Measurements from ENCODE around the gene RPL36A. TPM values are rescaled to one million over a fixed set of nuclear protein-coding genes. Genes with fewer than 3 reads are reported as not detected.

The RPL36A gene
- total and polyA plus RNA-seq, 2 donors: 2,714 to 3,361 TPM

- Histone ChIP-seq H3K4me3 (ENCODE audit: low read length in 2 of 2) (no peak overlapping the region), H3K9me3 (ENCODE audit: control insufficient read depth in 2 of 2, insufficient read depth in 1 of 2, low read length in 1 of 2) (no peaks in the 10 kb centered on the region), H3K4me1 (ENCODE audit: control insufficient read depth in 2 of 2, insufficient read depth in 2 of 2, low read length in 2 of 2) (no peaks in the 10 kb centered on the region), H3K36me3 (ENCODE audit: control insufficient read depth in 2 of 2, insufficient read depth in 2 of 2, low read length in 1 of 2) (no peaks in the 10 kb centered on the region), H3K27me3 (ENCODE audit: control insufficient read depth in 2 of 2, insufficient read depth in 1 of 2, low read length in 1 of 2) (no peaks in the 10 kb centered on the region), H3K27ac (ENCODE audit: low read depth in 1 of 2, low read length in 1 of 2) (no peak overlapping the region)
- no peak for DNase-seq (ENCODE audit: low read depth in 6 of 9, low spot score in 9 of 9)
- 97% methylated on average over 7 of the region's 7 CpGs for WGBS
Measured at GRCh38 chrX:101360390-101360789, 30.4 kb upstream of the RPL36A start.

- no peak for DNase-seq (ENCODE audit: low read depth in 6 of 9, low spot score in 9 of 9)
- WGBS: 94% methylated on average over 3 of the region's 3 CpGs
- Histone ChIP-seq H3K36me3 (ENCODE audit: control insufficient read depth in 2 of 2, insufficient read depth in 2 of 2, low read length in 1 of 2) (no peaks in the 10 kb centered on the region), H3K4me1 (ENCODE audit: control insufficient read depth in 2 of 2, insufficient read depth in 2 of 2, low read length in 2 of 2) (no peaks in the 10 kb centered on the region), H3K9me3 (ENCODE audit: control insufficient read depth in 2 of 2, insufficient read depth in 1 of 2, low read length in 1 of 2) (no peaks in the 10 kb centered on the region), H3K27ac (ENCODE audit: low read depth in 1 of 2, low read length in 1 of 2) (no peak overlapping the region), H3K4me3 (ENCODE audit: low read length in 2 of 2) (no peak overlapping the region), H3K27me3 (ENCODE audit: control insufficient read depth in 2 of 2, insufficient read depth in 1 of 2, low read length in 1 of 2) (no peaks in the 10 kb centered on the region)
Measured at GRCh38 chrX:101362116-101362515, 28.7 kb upstream of the RPL36A start.

DNA sequence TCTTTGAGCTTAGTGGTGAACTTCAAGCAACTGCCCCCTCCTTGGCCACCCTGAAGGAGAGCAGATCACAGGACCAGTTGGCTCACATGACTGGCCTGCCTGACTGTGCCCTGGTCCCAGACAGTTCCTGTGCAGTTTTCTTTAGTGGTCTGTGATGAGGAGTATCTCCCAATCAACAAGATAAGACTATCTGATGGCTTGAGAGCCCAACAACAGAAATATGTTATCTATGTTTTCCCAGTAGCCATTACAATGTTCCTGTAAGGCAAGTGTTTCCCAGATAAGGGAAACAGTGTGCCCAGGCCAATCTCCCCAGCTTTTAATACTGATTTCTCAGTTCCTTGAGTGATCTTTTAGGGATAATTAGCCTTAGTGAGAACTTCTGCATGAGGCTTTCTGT, 28.1 kb upstream of the RPL36A start:
- H3K4me1 ChIP-seq (ENCODE audit: control insufficient read depth in 2 of 2, insufficient read depth in 2 of 2, low read length in 2 of 2): no peaks in the 10 kb centered on the region
- no peaks in the 10 kb centered on the region for H3K9me3 ChIP-seq (ENCODE audit: control insufficient read depth in 2 of 2, insufficient read depth in 1 of 2, low read length in 1 of 2)
- H3K4me3 ChIP-seq (ENCODE audit: low read length in 2 of 2): no peak overlapping the region
- no peaks in the 10 kb centered on the region for H3K27me3 ChIP-seq (ENCODE audit: control insufficient read depth in 2 of 2, insufficient read depth in 1 of 2, low read length in 1 of 2)
- no peak overlapping the region for H3K27ac ChIP-seq (ENCODE audit: low read depth in 1 of 2, low read length in 1 of 2)
- no peak for DNase-seq (ENCODE audit: low read depth in 6 of 9, low spot score in 9 of 9)
- H3K36me3 ChIP-seq (ENCODE audit: control insufficient read depth in 2 of 2, insufficient read depth in 2 of 2, low read length in 1 of 2): no peaks in the 10 kb centered on the region

DNA sequence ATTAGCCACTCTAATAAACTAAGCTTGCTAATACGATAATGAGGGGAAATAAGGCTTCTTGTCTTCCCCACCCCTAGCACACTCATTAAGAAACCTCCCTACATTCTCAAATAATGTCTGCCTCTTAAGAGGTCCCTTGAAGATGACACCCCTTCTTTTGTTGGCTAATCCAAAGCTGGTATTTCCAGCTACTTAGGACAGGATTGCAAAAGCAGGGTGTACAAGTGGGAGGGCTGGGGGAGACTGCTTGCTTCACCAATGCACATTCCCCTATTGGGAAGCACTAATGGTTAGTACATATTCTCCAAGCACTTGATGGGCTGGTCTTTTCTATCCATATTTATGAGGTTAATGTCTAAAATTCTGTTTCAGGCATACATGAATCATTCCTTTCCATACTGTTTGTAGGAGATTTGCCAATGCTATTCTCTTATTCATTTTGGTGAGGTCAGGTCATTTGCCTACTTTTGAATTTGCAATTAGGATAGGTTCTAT, 25.5 kb upstream of the RPL36A start:
- H3K4me1 ChIP-seq (ENCODE audit: control insufficient read depth in 2 of 2, insufficient read depth in 2 of 2, low read length in 2 of 2): no peaks in the 10 kb centered on the region
- H3K4me3 ChIP-seq (ENCODE audit: low read length in 2 of 2): no peak overlapping the region
- 95% methylated on average over 1 of the region's 1 CpG for WGBS
- no peak overlapping the region for H3K27ac ChIP-seq (ENCODE audit: low read depth in 1 of 2, low read length in 1 of 2)
- H3K36me3 ChIP-seq (ENCODE audit: control insufficient read depth in 2 of 2, insufficient read depth in 2 of 2, low read length in 1 of 2): no peaks in the 10 kb centered on the region
- no peak for DNase-seq (ENCODE audit: low read depth in 6 of 9, low spot score in 9 of 9)
- no peaks in the 10 kb centered on the region for H3K27me3 ChIP-seq (ENCODE audit: control insufficient read depth in 2 of 2, insufficient read depth in 1 of 2, low read length in 1 of 2)
- no peaks in the 10 kb centered on the region for H3K9me3 ChIP-seq (ENCODE audit: control insufficient read depth in 2 of 2, insufficient read depth in 1 of 2, low read length in 1 of 2)

GRCh38 chrX:101368800-101369199, 22.0 kb upstream of the RPL36A start:
- Histone ChIP-seq H3K4me1 (ENCODE audit: control insufficient read depth in 2 of 2, insufficient read depth in 2 of 2, low read length in 2 of 2) (no peaks in the 10 kb centered on the region), H3K9me3 (ENCODE audit: control insufficient read depth in 2 of 2, insufficient read depth in 1 of 2, low read length in 1 of 2) (no peaks in the 10 kb centered on the region), H3K4me3 (ENCODE audit: low read length in 2 of 2) (no peak overlapping the region), H3K27me3 (ENCODE audit: control insufficient read depth in 2 of 2, insufficient read depth in 1 of 2, low read length in 1 of 2) (no peaks in the 10 kb centered on the region), H3K36me3 (ENCODE audit: control insufficient read depth in 2 of 2, insufficient read depth in 2 of 2, low read length in 1 of 2) (no peaks in the 10 kb centered on the region), H3K27ac (ENCODE audit: low read depth in 1 of 2, low read length in 1 of 2) (no peak overlapping the region)
- no peak for DNase-seq (ENCODE audit: low read depth in 6 of 9, low spot score in 9 of 9)

- 92% methylated on average over 6 of the region's 6 CpGs for WGBS
- H3K4me1 ChIP-seq (ENCODE audit: control insufficient read depth in 2 of 2, insufficient read depth in 2 of 2, low read length in 2 of 2): no peaks in the 10 kb centered on the region
- DNase-seq (ENCODE audit: low read depth in 6 of 9, low spot score in 9 of 9): no peak
- H3K27ac ChIP-seq (ENCODE audit: low read depth in 1 of 2, low read length in 1 of 2): no peak overlapping the region
- no peaks in the 10 kb centered on the region for H3K9me3 ChIP-seq (ENCODE audit: control insufficient read depth in 2 of 2, insufficient read depth in 1 of 2, low read length in 1 of 2)
- H3K4me3 ChIP-seq (ENCODE audit: low read length in 2 of 2): no peak overlapping the region
- H3K27me3 ChIP-seq (ENCODE audit: control insufficient read depth in 2 of 2, insufficient read depth in 1 of 2, low read length in 1 of 2): no peaks in the 10 kb centered on the region
- no peaks in the 10 kb centered on the region for H3K36me3 ChIP-seq (ENCODE audit: control insufficient read depth in 2 of 2, insufficient read depth in 2 of 2, low read length in 1 of 2)
Measured at GRCh38 chrX:101369687-101370086, 21.1 kb upstream of the RPL36A start.

DNA sequence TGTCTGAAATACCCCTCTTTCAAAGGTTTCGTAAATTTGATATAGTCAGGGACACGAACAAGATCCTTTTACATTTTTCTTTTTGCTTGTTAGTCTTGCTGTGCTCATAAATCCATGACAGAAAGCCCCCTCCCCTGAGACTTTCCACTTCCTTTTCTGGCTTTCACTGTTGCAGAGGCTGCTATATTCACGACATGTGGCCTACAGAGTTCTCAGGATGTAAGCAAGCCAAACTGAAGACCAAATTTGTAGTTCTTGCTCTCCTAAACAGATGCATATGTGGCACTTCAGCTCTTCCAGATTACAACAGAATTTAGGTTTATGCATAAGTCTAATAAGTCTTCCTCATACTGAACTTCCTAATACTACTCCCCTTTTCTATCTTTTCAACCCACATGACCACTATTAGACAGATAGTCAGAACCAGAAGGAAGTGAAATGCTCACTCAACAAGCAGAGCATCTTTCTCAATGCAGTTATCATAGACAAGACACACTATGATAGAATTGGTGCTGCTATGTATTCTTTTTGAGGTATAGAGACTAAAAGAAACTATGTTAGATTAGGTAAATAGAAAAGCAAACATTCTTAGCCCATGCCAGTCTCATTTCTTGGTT, 19.8 kb upstream of the RPL36A start:
- DNase-seq (ENCODE audit: low read depth in 6 of 9, low spot score in 9 of 9): no peak
- Histone ChIP-seq H3K4me1 (ENCODE audit: control insufficient read depth in 2 of 2, insufficient read depth in 2 of 2, low read length in 2 of 2) (no peaks in the 10 kb centered on the region), H3K36me3 (ENCODE audit: control insufficient read depth in 2 of 2, insufficient read depth in 2 of 2, low read length in 1 of 2) (no peaks in the 10 kb centered on the region), H3K27ac (ENCODE audit: low read depth in 1 of 2, low read length in 1 of 2) (no peak overlapping the region), H3K27me3 (ENCODE audit: control insufficient read depth in 2 of 2, insufficient read depth in 1 of 2, low read length in 1 of 2) (no peaks in the 10 kb centered on the region), H3K4me3 (ENCODE audit: low read length in 2 of 2) (no peak overlapping the region), H3K9me3 (ENCODE audit: control insufficient read depth in 2 of 2, insufficient read depth in 1 of 2, low read length in 1 of 2) (no peaks in the 10 kb centered on the region)
- 84% methylated on average over 3 of the region's 3 CpGs for WGBS

DNA sequence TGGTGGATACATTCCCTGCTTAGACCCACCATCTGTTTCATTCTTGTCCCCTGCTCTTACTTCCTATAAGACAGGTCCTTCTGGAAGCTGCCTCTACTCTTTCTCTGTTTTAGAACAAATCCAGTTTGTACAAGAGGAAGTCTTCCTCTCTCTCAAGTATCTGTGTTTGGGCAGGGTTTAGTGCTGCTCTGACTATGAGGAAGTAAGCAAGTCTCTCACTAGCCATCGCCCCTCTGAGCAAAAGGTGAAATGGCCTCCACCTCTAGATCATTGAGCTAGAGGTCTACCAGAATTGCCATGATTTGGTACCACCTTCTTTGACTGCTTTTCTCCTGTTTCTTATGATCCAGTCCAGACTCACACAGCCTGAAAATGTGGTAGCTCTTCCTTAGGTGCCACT, 13.3 kb upstream of the RPL36A start:
- no peak for DNase-seq (ENCODE audit: low read depth in 6 of 9, low spot score in 9 of 9)
- Histone ChIP-seq H3K4me3 (ENCODE audit: low read length in 2 of 2) (no peak overlapping the region), H3K9me3 (ENCODE audit: control insufficient read depth in 2 of 2, insufficient read depth in 1 of 2, low read length in 1 of 2) (no peaks in the 10 kb centered on the region), H3K27ac (ENCODE audit: low read depth in 1 of 2, low read length in 1 of 2) (no peak overlapping the region), H3K36me3 (ENCODE audit: control insufficient read depth in 2 of 2, insufficient read depth in 2 of 2, low read length in 1 of 2) (no peaks in the 10 kb centered on the region), H3K4me1 (ENCODE audit: control insufficient read depth in 2 of 2, insufficient read depth in 2 of 2, low read length in 2 of 2) (no peaks in the 10 kb centered on the region), H3K27me3 (ENCODE audit: control insufficient read depth in 2 of 2, insufficient read depth in 1 of 2, low read length in 1 of 2) (no peaks in the 10 kb centered on the region)
- 90% methylated on average over 1 of the region's 1 CpG for WGBS

- H3K9me3 ChIP-seq (ENCODE audit: control insufficient read depth in 2 of 2, insufficient read depth in 1 of 2, low read length in 1 of 2): no peaks in the 10 kb centered on the region
- H3K27me3 ChIP-seq (ENCODE audit: control insufficient read depth in 2 of 2, insufficient read depth in 1 of 2, low read length in 1 of 2): no peaks in the 10 kb centered on the region
- no peak for DNase-seq (ENCODE audit: low read depth in 6 of 9, low spot score in 9 of 9)
- 57% methylated on average over 4 of the region's 4 CpGs for WGBS
- H3K27ac ChIP-seq (ENCODE audit: low read depth in 1 of 2, low read length in 1 of 2): no peak overlapping the region
- H3K36me3 ChIP-seq (ENCODE audit: control insufficient read depth in 2 of 2, insufficient read depth in 2 of 2, low read length in 1 of 2): no peaks in the 10 kb centered on the region
- no peaks in the 10 kb centered on the region for H3K4me1 ChIP-seq (ENCODE audit: control insufficient read depth in 2 of 2, insufficient read depth in 2 of 2, low read length in 2 of 2)
- H3K4me3 ChIP-seq (ENCODE audit: low read length in 2 of 2): no peak overlapping the region
Measured at GRCh38 chrX:101383679-101384205, 7.1 kb upstream of the RPL36A start.
